GM13977 (cell line): Measurements from ENCODE around the gene NYAP1.
A peak's percentile ranks its signal among the peaks of the same experiment; 100 is the strongest.

Experiments
- DNase-seq: peaks from one replicate; pipeline ENCODE4 v3.0.0; 2012; ENCODE audit warnings: low spot score
- CTCF ChIP-seq: IDR thresholded peaks from 2 replicates; pipeline ENCODE4 v1.5.1; 2012; ENCODE audit warnings: mild to moderate bottlenecking, control low read depth; ENCODE audit not compliant: insufficient read depth; ENCODE audit errors: extremely low read depth, missing control alignments
- in situ Hi-C: fragments of 300-500 bp; cut with MboI; formaldehyde crosslinking; loops from one replicate; pipeline ENCODE4 v1.12.0; 2022; ENCODE audit warnings: low sequenced_read_pairs, low pct_unique_long_range_greater_than_20kb, mixed read lengths, inconsistent platforms; ENCODE audit not compliant: unreplicated experiment

Gene NYAP1

GRCh38 chr7:100486111-100486636, 2.4 kb downstream of the NYAP1 start:
- peak; percentile 13 for DNase-seq
- in situ Hi-C loops = loop anchor here (5.0 kb wide), 1 partner anchor 71 kb away; no protein-coding TSS in a partner anchor
- TF ChIP-seq CTCF = no peak

- DNase-seq = no peak
- in situ Hi-C loops = loop anchor here (5.0 kb wide), 1 partner anchor 70 kb away; no protein-coding TSS in a partner anchor
- TF ChIP-seq CTCF = no peak
Observed at GRCh38 chr7:100486753-100487446, 3.2 kb downstream of the NYAP1 start.

- in situ Hi-C loops = loop anchor here (5.0 kb wide), 1 partner anchor 69 kb away; no protein-coding TSS in a partner anchor
- DNase-seq = peak; percentile 14
- TF ChIP-seq CTCF = no peak
Observed at GRCh38 chr7:100488333-100489095, 4.8 kb downstream of the NYAP1 start.

GRCh38 chr7:100489121-100489520, 5.4 kb downstream of the NYAP1 start:
- no peak for TF ChIP-seq CTCF

GRCh38 chr7:100489824-100490223, 6.1 kb downstream of the NYAP1 start:
- in situ Hi-C loops = loop anchor here (5.0 kb wide), 1 partner anchor 67 kb away; no protein-coding TSS in a partner anchor

More at GRCh38 chr7:100489121-100489520, 5.4 kb downstream of the NYAP1 start:
- DNase-seq = no peak
- in situ Hi-C loops = loop anchor here (5.0 kb wide), 1 partner anchor 68 kb away; no protein-coding TSS in a partner anchor

More at GRCh38 chr7:100489824-100490223, 6.1 kb downstream of the NYAP1 start:
- DNase-seq = peak; percentile 92
- no peak for TF ChIP-seq CTCF
